K562 (cell line): Measurements from ENCODE around the gene HNRNPH3. TPM values are rescaled to one million over a fixed set of nuclear protein-coding genes. Genes with fewer than 3 reads are reported as not detected.

ENCODE experiments used
- BACH1 ChIP-seq: fragments of 200-800 bp; sonication (Bioruptor generic); IDR thresholded peaks from 2 replicates; pipeline ENCODE4 v1.6.1; 2016; ENCODE audit warnings: missing genetic modification characterization, missing compliant biosample characterization
- GTF2E2 ChIP-seq: fragments of 200-800 bp; sonication (Bioruptor generic); IDR thresholded peaks from 2 replicates; pipeline ENCODE4 v1.6.1; 2016; ENCODE audit warnings: missing genetic modification characterization, missing compliant biosample characterization
- HDAC1 ChIP-seq, 2 experiments: fragments of 450-650 bp; IDR thresholded peaks; 2 replicates each; pipeline ENCODE4 v1.6.1; 2016 to 2017; ENCODE audit warnings: inconsistent platforms in 1 of 2, mild to moderate bottlenecking in 1 of 2, moderate library complexity in 1 of 2
- KDM2B ChIP-seq: fragments of 250-450 bp; sonication (Bioruptor Pico); IDR thresholded peaks from 2 replicates; pipeline ENCODE4 v1.8.0; 2021; ENCODE audit warnings: mild to moderate bottlenecking, moderate library complexity
- L3MBTL2 ChIP-seq: fragments of 450-650 bp; IDR thresholded peaks from 2 replicates; pipeline ENCODE4 v1.6.1; 2016; ENCODE audit warnings: mild to moderate bottlenecking, moderate library complexity
- NELFE ChIP-seq: IDR thresholded peaks from 2 replicates; pipeline ENCODE4 v1.6.1; 2011; ENCODE audit warnings: mild to moderate bottlenecking; ENCODE audit not compliant: insufficient read depth, insufficient read length
- PML ChIP-seq: IDR thresholded peaks from 2 replicates; pipeline ENCODE4 v1.6.1; 2012; ENCODE audit warnings: low read length, inconsistent platforms
- RFX7 ChIP-seq: fragments of 250-450 bp; sonication (Bioruptor Pico); IDR thresholded peaks from 2 replicates; pipeline ENCODE4 v1.5.1; 2021; ENCODE audit warnings: mild to moderate bottlenecking
- SLC30A9 ChIP-seq: fragments of 250-450 bp; sonication (Bioruptor Pico); IDR thresholded peaks from 2 replicates; pipeline ENCODE4 v1.8.0; 2022; ENCODE audit warnings: mild to moderate bottlenecking, moderate library complexity
- ZNF12 ChIP-seq: sonication (generic); formaldehyde crosslinking; IDR thresholded peaks from 2 replicates; pipeline ENCODE4 v1.4.0; 2020; ENCODE audit warnings: mild to moderate bottlenecking, missing genetic modification reagents
- ZNF134 ChIP-seq: fragments of 250-450 bp; sonication (Bioruptor Pico); conservative IDR thresholded peaks from 2 replicates; pipeline ENCODE4 v1.4.0; 2020
- ZNF445 ChIP-seq: fragments of 250-450 bp; sonication (Bioruptor Pico); IDR thresholded peaks from 2 replicates; pipeline ENCODE4 v1.4.0; 2020; ENCODE audit warnings: low read depth, mild to moderate bottlenecking, moderate library complexity
- polyA plus RNA-seq, 8 experiments: library from polyadenylated mRNA; depleted of rRNA in 4 of 8; stranded (reverse) in 5 of 8; unstranded in 3 of 8; fragments of >200 nt; fragmentation: Nextera tagmentation in 2 of 8; fragmentation: Illumina TruSeq in 1 of 8; extraction: Ambion mirVana in 2 of 8; extraction: Trizol in 1 of 8; gene quantifications; 2 replicates each; pipeline versions ENCODE4 v1.2.1 to v1.2.3, GENCODE V29; 2011 to 2014; ENCODE audit warnings: inconsistent platforms in 1 of 8, missing spikeins in 1 of 8
- total RNA-seq, 7 experiments: library from RNA; depleted of rRNA in 6 of 7; stranded (reverse); fragments of >200 nt in 6 of 7; fragmentation: Illumina TruSeq in 2 of 7; extraction: Trizol in 2 of 7; gene quantifications; 2 replicates each; pipeline versions ENCODE4 v1.2.1 to v1.2.3, GENCODE V29; 2011 to 2021; ENCODE audit warnings: low replicate concordance in 1 of 7
- TF ChIP-seq, protein P1 (sequence below): fragments of 450-650 bp; IDR thresholded peaks from 2 replicates; pipeline ENCODE4 v1.6.1; 2016; ENCODE audit warnings: low read depth, mild to moderate bottlenecking, moderate library complexity
- TF ChIP-seq, protein P2 (sequence below): sonication (generic); formaldehyde crosslinking; IDR thresholded peaks from 2 replicates; pipeline ENCODE4 v1.8.0; 2023; ENCODE audit warnings: mild to moderate bottlenecking, missing genetic modification reagents
- TF ChIP-seq, protein P3 (sequence below): fragments of 450-650 bp; IDR thresholded peaks from 2 replicates; pipeline ENCODE4 v1.6.1; 2016
- TF ChIP-seq, protein P4 (sequence below): fragments of 250-450 bp; sonication (Bioruptor Pico); IDR thresholded peaks from 2 replicates; pipeline ENCODE4 v1.5.0; 2021; ENCODE audit warnings: mild to moderate bottlenecking, moderate library complexity
- TF ChIP-seq, protein P5 (sequence below), 2 experiments: fragments of 450-650 bp in 1 of 2; sonication (generic) in 1 of 2; formaldehyde crosslinking in 1 of 2; IDR thresholded peaks in 1 of 2; conservative IDR thresholded peaks in 1 of 2; 2 replicates each; pipeline versions ENCODE4 v1.6.1 to v1.8.1; 2016 to 2023; ENCODE audit warnings: mild to moderate bottlenecking in 2 of 2, moderate library complexity in 2 of 2, inconsistent platforms in 1 of 2, missing genetic modification reagents in 1 of 2

HNRNPH3 gene
- total and polyA plus RNA-seq, 9 of the 15 experiments (the other 6 are each of a cell fraction or from before 2014, with no cell fraction given), result 52.8 to 562 (median 152) TPM

DNA sequence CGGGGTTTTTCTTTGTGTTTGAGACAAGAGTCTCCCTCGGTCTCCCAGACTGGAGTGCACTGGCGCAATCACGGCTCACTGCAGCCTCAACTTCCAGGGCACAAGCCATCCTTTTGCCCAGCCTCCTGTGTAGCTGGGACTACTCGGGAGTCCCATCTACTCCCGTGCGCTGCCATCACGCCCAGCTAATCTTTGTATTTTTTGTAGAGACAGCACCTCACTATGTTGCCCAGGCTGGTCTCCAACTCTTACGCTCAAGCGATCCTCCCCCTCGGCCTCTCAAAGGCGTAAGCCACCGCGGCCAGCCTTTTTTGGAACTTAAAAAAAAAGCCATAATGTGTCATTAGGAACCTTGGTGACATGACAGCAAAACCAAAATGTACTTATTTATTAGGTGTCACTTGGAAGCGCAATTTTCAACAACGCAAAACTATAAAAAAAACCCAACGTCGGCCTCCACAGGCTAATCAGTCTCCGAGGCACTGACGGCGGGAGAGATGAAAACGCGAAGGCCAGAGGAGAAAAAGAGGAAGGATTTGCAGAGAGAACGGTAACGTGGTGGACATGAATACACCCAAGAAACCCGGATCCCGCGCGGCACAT is 911 bp upstream of the HNRNPH3 start (continued):
- TF ChIP-seq, protein P1, sequence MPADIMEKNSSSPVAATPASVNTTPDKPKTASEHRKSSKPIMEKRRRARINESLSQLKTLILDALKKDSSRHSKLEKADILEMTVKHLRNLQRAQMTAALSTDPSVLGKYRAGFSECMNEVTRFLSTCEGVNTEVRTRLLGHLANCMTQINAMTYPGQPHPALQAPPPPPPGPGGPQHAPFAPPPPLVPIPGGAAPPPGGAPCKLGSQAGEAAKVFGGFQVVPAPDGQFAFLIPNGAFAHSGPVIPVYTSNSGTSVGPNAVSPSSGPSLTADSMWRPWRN, result no peak
- TF ChIP-seq BACH1, result 0 out of 2 replicates have a peak, but pooled peaks have one; percentile 18
- TF ChIP-seq GTF2E2 (tag), result 0 out of 2 replicates have a peak, but pooled peaks have one; percentile 17
- TF ChIP-seq KDM2B, result peak; percentile 57; the same call in 1 of the 2 replicates
- no peak for TF ChIP-seq ZNF445
- no peak for TF ChIP-seq L3MBTL2
- TF ChIP-seq SLC30A9, result 0 out of 2 replicates have a peak, but pooled peaks have one; percentile 49
- TF ChIP-seq, protein P2, sequence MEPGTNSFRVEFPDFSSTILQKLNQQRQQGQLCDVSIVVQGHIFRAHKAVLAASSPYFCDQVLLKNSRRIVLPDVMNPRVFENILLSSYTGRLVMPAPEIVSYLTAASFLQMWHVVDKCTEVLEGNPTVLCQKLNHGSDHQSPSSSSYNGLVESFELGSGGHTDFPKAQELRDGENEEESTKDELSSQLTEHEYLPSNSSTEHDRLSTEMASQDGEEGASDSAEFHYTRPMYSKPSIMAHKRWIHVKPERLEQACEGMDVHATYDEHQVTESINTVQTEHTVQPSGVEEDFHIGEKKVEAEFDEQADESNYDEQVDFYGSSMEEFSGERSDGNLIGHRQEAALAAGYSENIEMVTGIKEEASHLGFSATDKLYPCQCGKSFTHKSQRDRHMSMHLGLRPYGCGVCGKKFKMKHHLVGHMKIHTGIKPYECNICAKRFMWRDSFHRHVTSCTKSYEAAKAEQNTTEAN (CRISPR knock-in tag), result no peak
- TF ChIP-seq, protein P3, sequence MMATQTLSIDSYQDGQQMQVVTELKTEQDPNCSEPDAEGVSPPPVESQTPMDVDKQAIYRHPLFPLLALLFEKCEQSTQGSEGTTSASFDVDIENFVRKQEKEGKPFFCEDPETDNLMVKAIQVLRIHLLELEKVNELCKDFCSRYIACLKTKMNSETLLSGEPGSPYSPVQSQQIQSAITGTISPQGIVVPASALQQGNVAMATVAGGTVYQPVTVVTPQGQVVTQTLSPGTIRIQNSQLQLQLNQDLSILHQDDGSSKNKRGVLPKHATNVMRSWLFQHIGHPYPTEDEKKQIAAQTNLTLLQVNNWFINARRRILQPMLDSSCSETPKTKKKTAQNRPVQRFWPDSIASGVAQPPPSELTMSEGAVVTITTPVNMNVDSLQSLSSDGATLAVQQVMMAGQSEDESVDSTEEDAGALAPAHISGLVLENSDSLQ, result peak; percentile 34
- no peak for TF ChIP-seq PML
- TF ChIP-seq ZNF12 (CRISPR knock-in tag), result peak; percentile 61; the same call in 1 of the 2 replicates
- no peak for TF ChIP-seq HDAC1 (IDR thresholded peaks at IDR 0.05)
- TF ChIP-seq, protein P4, sequence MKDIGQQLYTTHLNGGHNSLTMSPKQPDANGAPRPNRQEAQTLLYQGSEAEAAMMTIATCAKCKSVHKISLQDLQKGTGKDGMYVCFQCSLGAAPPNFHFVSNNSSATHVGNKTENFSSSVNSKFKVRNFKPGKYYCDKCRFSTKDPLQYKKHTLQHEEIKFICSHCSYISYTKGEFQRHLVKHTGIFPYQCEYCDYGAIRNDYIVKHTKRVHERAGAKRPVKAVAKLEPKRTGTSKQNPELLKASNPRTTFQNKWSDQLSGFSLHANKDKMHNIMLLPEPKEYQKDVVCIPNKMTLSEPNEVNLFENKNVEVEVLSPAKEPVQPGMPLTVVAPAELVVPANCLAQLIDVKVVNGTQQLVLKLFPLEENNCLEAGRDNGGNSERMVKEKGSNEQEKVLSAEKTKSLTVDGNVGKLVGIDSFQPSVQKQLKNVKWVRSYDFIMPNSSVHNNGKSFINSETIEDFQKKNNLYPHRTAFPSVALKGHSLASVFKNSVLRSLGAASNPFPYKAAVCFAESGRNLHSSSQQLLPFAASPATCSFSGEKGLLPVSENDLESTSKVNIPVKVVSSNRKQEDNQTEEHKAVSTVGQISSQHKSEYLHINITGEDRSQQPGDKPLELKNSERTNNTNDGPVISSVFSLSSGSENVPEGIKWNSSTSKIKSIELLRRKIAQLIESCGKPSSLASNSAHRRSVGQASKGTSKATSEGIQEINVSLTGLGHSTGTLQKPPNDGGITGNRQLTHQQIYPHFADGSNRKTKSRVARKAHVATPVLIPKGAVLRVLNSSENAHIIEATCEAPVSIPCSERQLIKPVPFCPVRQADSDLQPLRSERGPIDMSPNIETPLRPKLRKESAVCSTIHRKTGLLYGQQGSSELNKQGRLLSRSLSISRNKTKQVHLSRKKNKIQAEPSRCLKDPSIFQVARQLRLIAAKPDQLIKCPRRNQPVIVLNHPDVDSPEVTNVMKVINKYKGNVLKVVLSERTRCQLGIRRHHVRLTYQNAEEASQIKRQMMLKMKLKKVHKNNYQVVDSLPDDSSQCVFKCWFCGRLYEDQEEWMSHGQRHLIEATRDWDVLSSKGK (CRISPR knock-in tag), result no peak
- no peak for TF ChIP-seq ZNF134 (CRISPR knock-in tag)
- no peak for TF ChIP-seq NELFE
- TF ChIP-seq RFX7 (CRISPR knock-in tag), result no peak
- TF ChIP-seq, protein P5, sequence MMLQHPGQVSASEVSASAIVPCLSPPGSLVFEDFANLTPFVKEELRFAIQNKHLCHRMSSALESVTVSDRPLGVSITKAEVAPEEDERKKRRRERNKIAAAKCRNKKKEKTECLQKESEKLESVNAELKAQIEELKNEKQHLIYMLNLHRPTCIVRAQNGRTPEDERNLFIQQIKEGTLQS (IDR thresholded peaks at IDR 0.05), result no peak
- TF ChIP-seq, protein P5 (CRISPR knock-in tag; conservative IDR thresholded peaks at IDR 0.05), result no peak; the same call in 1 of the 2 replicates
